Endothelial cell of umbilical vein (primary cell): ENCODE data around the gene TMEM181. TPM values are rescaled to one million over a fixed set of nuclear protein-coding genes. Genes with fewer than 3 reads are reported as not detected.

Experiments used
- BruUV-seq: library from RNA; stranded (reverse); fragments of 400-500 nt; replicated peaks from 2 replicates; lab custom pipeline; 2021; lab: Mats Ljungman, UMichigan
- CTCF ChIA-PET: fragments of 300-600, 350-600 bp; sonication (Branson Sonifier 250); formaldehyde crosslinking; loops from one replicate; lab custom pipeline; 2021; ENCODE audit warnings: antibody characterized with exemption, inconsistent platforms; lab: Charles Lee
- POLR2A ChIA-PET: fragments of 300-600, 350-600 bp; sonication (Branson Sonifier 250); formaldehyde crosslinking; loops from one replicate; lab custom pipeline; 2021; ENCODE audit warnings: antibody characterized with exemption, inconsistent platforms; lab: Charles Lee
- DNase-seq: peaks from one replicate; pipeline ENCODE4 v3.0.0-alpha.2; 2011; ENCODE audit warnings: low read depth, low spot score
- FAIRE-seq: peaks from 2 replicates; lab custom pipeline; 2011; peaks lifted over from hg19 to GRCh38; lab: Jason Lieb, UNC
- H2AFZ ChIP-seq: 2 replicates; pipeline ENCODE4 v1.6.0; 2012; ENCODE audit warnings: low read depth, low read length, control low read depth, inconsistent platforms
- H3K27ac ChIP-seq: 2 replicates; pipeline ENCODE4 v1.5.1; 2011; ENCODE audit warnings: low read depth, mild to moderate bottlenecking, control low read depth, low read length, moderate library complexity; ENCODE audit not compliant: insufficient read depth
- H3K27me3 ChIP-seq, 2 experiments: 2 replicates each; pipeline versions ENCODE4 v1.6.0 to v1.6.1; 2011; ENCODE audit warnings: low read length in 2 of 2, mixed read lengths in 1 of 2; ENCODE audit not compliant: control insufficient read depth in 2 of 2, insufficient read depth in 2 of 2
- H3K36me3 ChIP-seq, 2 experiments: 2 replicates in 1 of 2; 3 replicates in 1 of 2; pipeline ENCODE4 v1.5.1; 2011; ENCODE audit warnings: low read length in 2 of 2, mild to moderate bottlenecking in 1 of 2, moderate library complexity in 1 of 2; ENCODE audit not compliant: control insufficient read depth in 2 of 2, insufficient read depth in 2 of 2; ENCODE audit errors: extremely low read depth in 1 of 2
- H3K4me1 ChIP-seq: 3 replicates; pipeline ENCODE4 v1.5.1; 2011; ENCODE audit warnings: mild to moderate bottlenecking, low read length; ENCODE audit not compliant: control insufficient read depth, insufficient read depth; ENCODE audit errors: extremely low read depth
- H3K4me2 ChIP-seq: 2 replicates; pipeline ENCODE4 v1.6.1; 2011; ENCODE audit warnings: low read length, control low read depth, mixed read lengths; ENCODE audit not compliant: insufficient read depth
- H3K4me3 ChIP-seq, 3 experiments: fragments of 200-600 bp in 1 of 3; sonication (generic), shearing (Covaris generic) in 1 of 3; replicated peaks in 1 of 3; 2 replicates each; pipeline ENCODE4 v1.5.1; 2011 to 2016; ENCODE audit warnings: control low read depth in 3 of 3, low read length in 3 of 3, mild to moderate bottlenecking in 2 of 3, inconsistent platforms in 1 of 3, low read depth in 1 of 3, moderate library complexity in 1 of 3; ENCODE audit not compliant: insufficient read depth in 1 of 3
- H3K79me2 ChIP-seq: 2 replicates; pipeline ENCODE4 v1.6.0; 2012; ENCODE audit warnings: low read length, inconsistent platforms; ENCODE audit not compliant: control insufficient read depth, insufficient read depth
- H3K9ac ChIP-seq: replicated peaks from 2 replicates; pipeline ENCODE3; 2011; ENCODE audit warnings: low read length, control low read depth; ENCODE audit not compliant: insufficient read depth; ENCODE audit errors: extremely low read depth
- H3K9me1 ChIP-seq: replicated peaks from 3 replicates; pipeline ENCODE4 v1.6.0; 2011; ENCODE audit warnings: mild to moderate bottlenecking, low read length; ENCODE audit not compliant: control insufficient read depth, insufficient read depth; ENCODE audit errors: extremely low read depth
- H3K9me3 ChIP-seq: replicated peaks from 2 replicates; pipeline ENCODE4 v1.5.1; 2012; ENCODE audit warnings: low read length, inconsistent platforms; ENCODE audit not compliant: control insufficient read depth, insufficient read depth
- H4K20me1 ChIP-seq: replicated peaks from 2 replicates; pipeline ENCODE3; 2011; ENCODE audit warnings: mild to moderate bottlenecking, low read length; ENCODE audit not compliant: control insufficient read depth, insufficient read depth; ENCODE audit errors: extremely low read depth
- FOS ChIP-seq: IDR thresholded peaks from 2 replicates; pipeline ENCODE4 v1.6.1; 2011; ENCODE audit warnings: mild to moderate bottlenecking, low read length, moderate library complexity, borderline replicate concordance; ENCODE audit not compliant: insufficient read depth
- GATA2 ChIP-seq: IDR thresholded peaks from 2 replicates; pipeline ENCODE4 v1.7.0; 2011; ENCODE audit warnings: low read depth, mild to moderate bottlenecking, moderate library complexity, mixed read lengths, low read length; ENCODE audit not compliant: insufficient read length, insufficient read depth
- MYC ChIP-seq: IDR thresholded peaks from one replicate; pipeline ENCODE4 v1.6.1; 2011; ENCODE audit warnings: mild to moderate bottlenecking, low read depth, low read length
- POLR2AphosphoS5 ChIP-seq: IDR thresholded peaks from 2 replicates; pipeline ENCODE4 v1.6.1; 2012; ENCODE audit warnings: low read depth, mild to moderate bottlenecking, control low read depth, low read length, moderate library complexity; ENCODE audit not compliant: insufficient read depth
- dilution Hi-C: fragments of 300-500 bp; cut with MboI; formaldehyde crosslinking; loops from one replicate; pipeline ENCODE4 v1.15.0; 2019; ENCODE audit warnings: low sequenced_read_pairs; ENCODE audit not compliant: extremely low pct_ligation_motif_present
- intact Hi-C: fragments of 100-400 bp; cut with micrococcal nuclease; formaldehyde crosslinking; loops from one replicate; pipeline ENCODE4 v1.10.0; 2022
- polyA plus RNA-seq, 4 experiments: library from polyadenylated mRNA; depleted of rRNA in 3 of 4; stranded (reverse) in 3 of 4; unstranded in 1 of 4; fragments of >200 nt; gene quantifications; 2 replicates each; pipeline versions ENCODE4 v1.2.1 to v1.2.3, GENCODE V29; 2011 to 2012; ENCODE audit warnings: missing spikeins in 1 of 4
- total RNA-seq: library from RNA; stranded (reverse); gene quantifications from 2 replicates; pipeline ENCODE4 v1.2.3, GENCODE V29; 2021
- TF ChIP-seq, protein P1 (sequence below), 2 donors: IDR thresholded peaks; 1 replicate in 1 of 2; 2 replicates in 1 of 2; pipeline ENCODE4 v1.5.1; 2011; ENCODE audit warnings: low read length in 2 of 2, mild to moderate bottlenecking in 2 of 2, moderate library complexity in 2 of 2, control low read depth in 1 of 2, inconsistent platforms in 1 of 2, low read depth in 1 of 2; ENCODE audit not compliant: insufficient read depth in 1 of 2; ENCODE audit errors: extremely low read depth in 1 of 2

TMEM181 gene
- total and polyA plus RNA-seq, 2 donors (not counting 3 experiments of a cell fraction or from before 2014, with no cell fraction given), result 21.7 to 33.5 TPM

- Histone ChIP-seq H3K79me2 (no peaks in the 10 kb centered on the region), H2AFZ (peak overlapping the region; percentile 6), H3K4me2 (no peak overlapping the region), H3K9me1 (no peaks in the 10 kb centered on the region), H3K4me3 (no peak overlapping the region), H3K27ac (no peak overlapping the region), H3K9me3 (no peaks in the 10 kb centered on the region), H3K4me1 (peaks cover 7% of the 10 kb centered on the region), H3K9ac (no peak overlapping the region), H4K20me1 (no peaks in the 10 kb centered on the region), H3K36me3 (no peaks in the 10 kb centered on the region), H3K27me3 (no peaks in the 10 kb centered on the region)
- dilution Hi-C loops (no loop called here), intact Hi-C loops (loop anchor here (1.0 kb wide), 1 partner anchor 8 kb away; no protein-coding TSS in a partner anchor)
- ChIA-PET POLR2A (no interaction called here), CTCF (interaction anchor here (1.7 kb wide), 1 partner anchor 440 kb away, joined by 6 read pairs; no protein-coding TSS in a partner anchor)
- TF ChIP-seq, protein P1, sequence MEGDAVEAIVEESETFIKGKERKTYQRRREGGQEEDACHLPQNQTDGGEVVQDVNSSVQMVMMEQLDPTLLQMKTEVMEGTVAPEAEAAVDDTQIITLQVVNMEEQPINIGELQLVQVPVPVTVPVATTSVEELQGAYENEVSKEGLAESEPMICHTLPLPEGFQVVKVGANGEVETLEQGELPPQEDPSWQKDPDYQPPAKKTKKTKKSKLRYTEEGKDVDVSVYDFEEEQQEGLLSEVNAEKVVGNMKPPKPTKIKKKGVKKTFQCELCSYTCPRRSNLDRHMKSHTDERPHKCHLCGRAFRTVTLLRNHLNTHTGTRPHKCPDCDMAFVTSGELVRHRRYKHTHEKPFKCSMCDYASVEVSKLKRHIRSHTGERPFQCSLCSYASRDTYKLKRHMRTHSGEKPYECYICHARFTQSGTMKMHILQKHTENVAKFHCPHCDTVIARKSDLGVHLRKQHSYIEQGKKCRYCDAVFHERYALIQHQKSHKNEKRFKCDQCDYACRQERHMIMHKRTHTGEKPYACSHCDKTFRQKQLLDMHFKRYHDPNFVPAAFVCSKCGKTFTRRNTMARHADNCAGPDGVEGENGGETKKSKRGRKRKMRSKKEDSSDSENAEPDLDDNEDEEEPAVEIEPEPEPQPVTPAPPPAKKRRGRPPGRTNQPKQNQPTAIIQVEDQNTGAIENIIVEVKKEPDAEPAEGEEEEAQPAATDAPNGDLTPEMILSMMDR (IDR thresholded peaks at IDR 0.05; ENCODE audit: extremely low read depth in 1 of 2, insufficient read depth in 1 of 2, low read depth in 1 of 2, low read length in 2 of 2), result no peak
- TF ChIP-seq FOS, result no peak
- no peak for TF ChIP-seq MYC
- TF ChIP-seq GATA2, result no peak
- no peak for TF ChIP-seq POLR2AphosphoS5
- DNase-seq, result no peak
- no peak for FAIRE-seq
- no TSS peak for BruUV-seq
Measured at GRCh38 chr6:158654498-158654897, 94.6 kb downstream of the TMEM181 start.
